ENCODE measurements around the gene BRDT.

Gene BRDT

GRCh38 chr1:91949356-91949699, at the start of gene BRDT:
BRDT (plus strand) TSS chr1:91949401; CDS start chr1:91962755, 13,354 bp downstream.
- DNase-seq: no peak

- DNase-seq: no peak
Observed at GRCh38 chr1:91900562-91900961, 48.6 kb upstream of the BRDT start.

- no peak for DNase-seq
Observed at GRCh38 chr1:91901231-91901630, 48.0 kb upstream of the BRDT start.

- no peak for DNase-seq
Observed at GRCh38 chr1:91912266-91912665, 36.9 kb upstream of the BRDT start.

- no peak for DNase-seq
Observed at GRCh38 chr1:91913018-91913417, 36.2 kb upstream of the BRDT start.

- no peak for DNase-seq
Observed at GRCh38 chr1:91916046-91916445, 33.2 kb upstream of the BRDT start.

- no peak for DNase-seq
Observed at GRCh38 chr1:91916811-91917460, 32.3 kb upstream of the BRDT start.

- DNase-seq: no peak
Observed at GRCh38 chr1:91919962-91920361, 29.2 kb upstream of the BRDT start.

- DNase-seq: no peak
Observed at GRCh38 chr1:91924146-91924545, 25.1 kb upstream of the BRDT start.

- DNase-seq: no peak
Observed at GRCh38 chr1:91925644-91926435, 23.4 kb upstream of the BRDT start.

GRCh38 chr1:91928026-91928425, 21.2 kb upstream of the BRDT start:
- DNase-seq: no peak

- no peak for DNase-seq
Observed at GRCh38 chr1:91929250-91929649, 20.0 kb upstream of the BRDT start.

- DNase-seq: no peak
Observed at GRCh38 chr1:91937613-91938012, 11.6 kb upstream of the BRDT start.

- no peak for DNase-seq
Observed at GRCh38 chr1:91940496-91940895, 8.7 kb upstream of the BRDT start.

GRCh38 chr1:91944087-91944486, 5.1 kb upstream of the BRDT start:
- no peak for DNase-seq

GRCh38 chr1:91948097-91948496, 1.1 kb upstream of the BRDT start:
- DNase-seq: no peak

- peak; percentile 20 for DNase-seq
Observed at GRCh38 chr1:91948501-91949355, 473 bp upstream of the BRDT start.

- no peak for DNase-seq
Observed at GRCh38 chr1:91952187-91952586, 3.0 kb downstream of the BRDT start.

GRCh38 chr1:91958926-91959325, 9.7 kb downstream of the BRDT start:
- DNase-seq: no peak

GRCh38 chr1:91968334-91968733, 19.1 kb downstream of the BRDT start:
- DNase-seq: no peak

- no peak for DNase-seq
Observed at GRCh38 chr1:91979383-91979782, 30.2 kb downstream of the BRDT start.

GRCh38 chr1:91980663-91981062, 31.5 kb downstream of the BRDT start:
- DNase-seq: no peak

- DNase-seq: no peak
Observed at GRCh38 chr1:91981996-91982609, 32.9 kb downstream of the BRDT start.

All from activated CD8-positive, alpha-beta memory T cell treated with anti-CD3 and anti-CD28 coated beads, Interleukin-2, amount 50 U/mL, for 4 hours (primary cell).